Measurements from ENCODE around the gene KLHL29. TPM values are rescaled to one million over a fixed set of nuclear protein-coding genes. Genes with fewer than 3 reads are reported as not detected.

The KLHL29 gene
- total and polyA plus RNA-seq, 10 of the 15 experiments (the other 5 are each of a cell fraction or from before 2014, with no cell fraction given), result 1.4 to 19.5 (median 6.1) TPM

DNA sequence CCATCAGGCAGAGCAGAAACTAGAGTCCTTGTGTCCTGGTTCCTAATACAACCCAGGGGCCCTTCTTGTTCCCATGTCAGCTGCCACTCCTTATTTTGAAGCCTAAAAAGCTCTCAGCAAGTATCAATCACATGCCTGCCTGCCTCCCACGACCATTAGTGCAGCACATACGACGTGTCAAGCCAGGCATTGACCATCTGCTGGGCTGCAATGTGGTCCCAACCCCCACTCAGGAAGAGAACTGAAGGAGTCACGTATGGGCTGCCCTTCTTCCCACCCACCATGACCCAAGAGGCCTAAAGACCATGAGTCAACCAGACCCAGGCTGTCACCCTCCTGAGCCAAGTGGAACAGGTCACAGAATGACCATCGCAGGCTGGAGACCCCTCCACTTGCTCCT is 98.8 kb downstream of the KLHL29 start (continued):
- no peak for TF ChIP-seq BHLHE40 (IDR thresholded peaks at IDR 0.05; ENCODE audit: borderline replicate concordance in 1 of 2, low read depth in 2 of 2, low read length in 1 of 2)
- TF ChIP-seq NRF1 (conservative IDR thresholded peaks at IDR 0.05; ENCODE audit: low read depth, low read length), result no peak
- TF ChIP-seq, protein P1, sequence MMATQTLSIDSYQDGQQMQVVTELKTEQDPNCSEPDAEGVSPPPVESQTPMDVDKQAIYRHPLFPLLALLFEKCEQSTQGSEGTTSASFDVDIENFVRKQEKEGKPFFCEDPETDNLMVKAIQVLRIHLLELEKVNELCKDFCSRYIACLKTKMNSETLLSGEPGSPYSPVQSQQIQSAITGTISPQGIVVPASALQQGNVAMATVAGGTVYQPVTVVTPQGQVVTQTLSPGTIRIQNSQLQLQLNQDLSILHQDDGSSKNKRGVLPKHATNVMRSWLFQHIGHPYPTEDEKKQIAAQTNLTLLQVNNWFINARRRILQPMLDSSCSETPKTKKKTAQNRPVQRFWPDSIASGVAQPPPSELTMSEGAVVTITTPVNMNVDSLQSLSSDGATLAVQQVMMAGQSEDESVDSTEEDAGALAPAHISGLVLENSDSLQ (IDR thresholded peaks at IDR 0.05), result no peak
- TF ChIP-seq TCF12 (IDR thresholded peaks at IDR 0.05; ENCODE audit: low read depth, low read length), result no peak
- TF ChIP-seq ZNF622 (IDR thresholded peaks at IDR 0.05), result no peak
- TF ChIP-seq ZNF207 (IDR thresholded peaks at IDR 0.05; ENCODE audit: borderline replicate concordance), result no peak

DNA sequence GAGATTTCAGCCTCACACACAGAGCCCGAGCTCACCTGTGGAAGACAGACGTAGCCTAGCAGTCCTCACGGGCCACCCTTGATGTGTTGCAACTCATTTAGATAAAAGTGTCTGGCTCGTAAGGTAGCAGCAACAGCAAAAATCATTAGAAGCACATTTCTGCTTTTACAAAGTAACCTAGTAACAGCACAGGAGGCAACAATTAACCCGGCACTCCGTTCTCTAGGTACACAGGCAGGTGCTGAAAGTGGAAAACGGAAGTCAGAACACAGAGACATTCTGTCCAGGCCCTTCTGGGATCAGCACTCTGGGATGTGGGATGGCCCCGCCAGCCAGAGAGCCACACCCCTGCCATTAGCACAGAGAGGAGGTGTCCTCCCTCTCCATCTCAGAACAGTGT is 99.3 kb downstream of the KLHL29 start:
- intact Hi-C loops (cut with micrococcal nuclease; ENCODE audit: unreplicated experiment) (no loop called here), in situ Hi-C loops (cut with MboI) (no loop called here)
- H3K79me2 ChIP-seq (ENCODE audit: control insufficient read depth, insufficient read depth, low read length), result no peaks in the 10 kb centered on the region
- H3K36me3 ChIP-seq (ENCODE audit: control insufficient read depth in 2 of 2, insufficient read depth in 2 of 2, low read length in 1 of 2), result peaks cover 0 to 7% of the 10 kb centered on the region in 2 experiments; a peak in 2 of 4 replicates
- no peaks in the 10 kb centered on the region for H3K27me3 ChIP-seq (replicated peaks in 1 of 2; ENCODE audit: control insufficient read depth in 2 of 2, insufficient read depth in 2 of 2, low read length in 1 of 2)
- H2AFZ ChIP-seq (ENCODE audit: control insufficient read depth, low read depth, low read length), result no peak overlapping the region
- 77% methylated on average over 8 of the region's 8 CpGs for WGBS (ENCODE audit: insufficient coverage, insufficient replicate concordance, low lambda C conversion rate, missing lambda C conversion rate)
- POLR2A ChIA-PET, result no interaction called here
- H3K4me3 ChIP-seq, result no peak overlapping the region
- SMC1A ChIA-PET (ENCODE audit: uncharacterized antibody, unreplicated experiment), result no interaction called here
- H3K9ac ChIP-seq (ENCODE audit: control insufficient read depth, insufficient read depth, low read length), result no peak overlapping the region
- ATAC-seq (no peak), FAIRE-seq (no peak), DNase-seq (ENCODE audit: low read depth, low spot score) (no peak)
- H3K27ac ChIP-seq (ENCODE audit: control insufficient read depth, insufficient read depth), result no peak overlapping the region
- CTCF ChIA-PET, result no interaction called here
- H3K4me1 ChIP-seq (ENCODE audit: control insufficient read depth, insufficient read depth, low read length), result peaks cover 12% of the 10 kb centered on the region
- H3K9me3 ChIP-seq (replicated peaks; ENCODE audit: control insufficient read depth, insufficient read depth, low read length), result no peaks in the 10 kb centered on the region
- no TSS peak for BruUV-seq (replicated peaks)
- no peak overlapping the region for H3K4me2 ChIP-seq (ENCODE audit: control insufficient read depth, insufficient read depth)
- H4K20me1 ChIP-seq (ENCODE audit: control insufficient read depth, insufficient read depth), result no peaks in the 10 kb centered on the region; the same call in 1 of the 2 replicates
- RAD21 ChIA-PET (ENCODE audit: unreplicated experiment), result no interaction called here
- TF ChIP-seq HDGF (IDR thresholded peaks at IDR 0.05), result no peak
- no peak for TF ChIP-seq TCF3 (IDR thresholded peaks at IDR 0.05; ENCODE audit: borderline replicate concordance, insufficient read depth, low read depth, low read length)
- no peak for TF ChIP-seq MEF2A (IDR thresholded peaks at IDR 0.05; ENCODE audit: insufficient read depth, low read depth, low read length)
- TF ChIP-seq, protein P2, sequence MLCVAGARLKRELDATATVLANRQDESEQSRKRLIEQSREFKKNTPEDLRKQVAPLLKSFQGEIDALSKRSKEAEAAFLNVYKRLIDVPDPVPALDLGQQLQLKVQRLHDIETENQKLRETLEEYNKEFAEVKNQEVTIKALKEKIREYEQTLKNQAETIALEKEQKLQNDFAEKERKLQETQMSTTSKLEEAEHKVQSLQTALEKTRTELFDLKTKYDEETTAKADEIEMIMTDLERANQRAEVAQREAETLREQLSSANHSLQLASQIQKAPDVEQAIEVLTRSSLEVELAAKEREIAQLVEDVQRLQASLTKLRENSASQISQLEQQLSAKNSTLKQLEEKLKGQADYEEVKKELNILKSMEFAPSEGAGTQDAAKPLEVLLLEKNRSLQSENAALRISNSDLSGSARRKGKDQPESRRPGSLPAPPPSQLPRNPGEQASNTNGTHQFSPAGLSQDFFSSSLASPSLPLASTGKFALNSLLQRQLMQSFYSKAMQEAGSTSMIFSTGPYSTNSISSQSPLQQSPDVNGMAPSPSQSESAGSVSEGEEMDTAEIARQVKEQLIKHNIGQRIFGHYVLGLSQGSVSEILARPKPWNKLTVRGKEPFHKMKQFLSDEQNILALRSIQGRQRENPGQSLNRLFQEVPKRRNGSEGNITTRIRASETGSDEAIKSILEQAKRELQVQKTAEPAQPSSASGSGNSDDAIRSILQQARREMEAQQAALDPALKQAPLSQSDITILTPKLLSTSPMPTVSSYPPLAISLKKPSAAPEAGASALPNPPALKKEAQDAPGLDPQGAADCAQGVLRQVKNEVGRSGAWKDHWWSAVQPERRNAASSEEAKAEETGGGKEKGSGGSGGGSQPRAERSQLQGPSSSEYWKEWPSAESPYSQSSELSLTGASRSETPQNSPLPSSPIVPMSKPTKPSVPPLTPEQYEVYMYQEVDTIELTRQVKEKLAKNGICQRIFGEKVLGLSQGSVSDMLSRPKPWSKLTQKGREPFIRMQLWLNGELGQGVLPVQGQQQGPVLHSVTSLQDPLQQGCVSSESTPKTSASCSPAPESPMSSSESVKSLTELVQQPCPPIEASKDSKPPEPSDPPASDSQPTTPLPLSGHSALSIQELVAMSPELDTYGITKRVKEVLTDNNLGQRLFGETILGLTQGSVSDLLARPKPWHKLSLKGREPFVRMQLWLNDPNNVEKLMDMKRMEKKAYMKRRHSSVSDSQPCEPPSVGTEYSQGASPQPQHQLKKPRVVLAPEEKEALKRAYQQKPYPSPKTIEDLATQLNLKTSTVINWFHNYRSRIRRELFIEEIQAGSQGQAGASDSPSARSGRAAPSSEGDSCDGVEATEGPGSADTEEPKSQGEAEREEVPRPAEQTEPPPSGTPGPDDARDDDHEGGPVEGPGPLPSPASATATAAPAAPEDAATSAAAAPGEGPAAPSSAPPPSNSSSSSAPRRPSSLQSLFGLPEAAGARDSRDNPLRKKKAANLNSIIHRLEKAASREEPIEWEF (IDR thresholded peaks at IDR 0.05; ENCODE audit: insufficient replicate concordance, low read depth, low read length), result no peak
- no peak for TF ChIP-seq GABPA (IDR thresholded peaks at IDR 0.05; ENCODE audit: low read depth)
- no peak for TF ChIP-seq SMAD5 (IDR thresholded peaks at IDR 0.05; ENCODE audit: low read depth)
- TF ChIP-seq MTA3 (IDR thresholded peaks at IDR 0.05; ENCODE audit: borderline replicate concordance, low read length), result no peak
- TF ChIP-seq MTA2 (IDR thresholded peaks at IDR 0.05; ENCODE audit: low read depth), result no peak
- TF ChIP-seq, protein P3, sequence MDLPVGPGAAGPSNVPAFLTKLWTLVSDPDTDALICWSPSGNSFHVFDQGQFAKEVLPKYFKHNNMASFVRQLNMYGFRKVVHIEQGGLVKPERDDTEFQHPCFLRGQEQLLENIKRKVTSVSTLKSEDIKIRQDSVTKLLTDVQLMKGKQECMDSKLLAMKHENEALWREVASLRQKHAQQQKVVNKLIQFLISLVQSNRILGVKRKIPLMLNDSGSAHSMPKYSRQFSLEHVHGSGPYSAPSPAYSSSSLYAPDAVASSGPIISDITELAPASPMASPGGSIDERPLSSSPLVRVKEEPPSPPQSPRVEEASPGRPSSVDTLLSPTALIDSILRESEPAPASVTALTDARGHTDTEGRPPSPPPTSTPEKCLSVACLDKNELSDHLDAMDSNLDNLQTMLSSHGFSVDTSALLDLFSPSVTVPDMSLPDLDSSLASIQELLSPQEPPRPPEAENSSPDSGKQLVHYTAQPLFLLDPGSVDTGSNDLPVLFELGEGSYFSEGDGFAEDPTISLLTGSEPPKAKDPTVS (IDR thresholded peaks at IDR 0.05; ENCODE audit: low read depth, low read length), result no peak
